Measurements from ENCODE around the gene SLC38A2.

The SLC38A2 gene

DNA sequence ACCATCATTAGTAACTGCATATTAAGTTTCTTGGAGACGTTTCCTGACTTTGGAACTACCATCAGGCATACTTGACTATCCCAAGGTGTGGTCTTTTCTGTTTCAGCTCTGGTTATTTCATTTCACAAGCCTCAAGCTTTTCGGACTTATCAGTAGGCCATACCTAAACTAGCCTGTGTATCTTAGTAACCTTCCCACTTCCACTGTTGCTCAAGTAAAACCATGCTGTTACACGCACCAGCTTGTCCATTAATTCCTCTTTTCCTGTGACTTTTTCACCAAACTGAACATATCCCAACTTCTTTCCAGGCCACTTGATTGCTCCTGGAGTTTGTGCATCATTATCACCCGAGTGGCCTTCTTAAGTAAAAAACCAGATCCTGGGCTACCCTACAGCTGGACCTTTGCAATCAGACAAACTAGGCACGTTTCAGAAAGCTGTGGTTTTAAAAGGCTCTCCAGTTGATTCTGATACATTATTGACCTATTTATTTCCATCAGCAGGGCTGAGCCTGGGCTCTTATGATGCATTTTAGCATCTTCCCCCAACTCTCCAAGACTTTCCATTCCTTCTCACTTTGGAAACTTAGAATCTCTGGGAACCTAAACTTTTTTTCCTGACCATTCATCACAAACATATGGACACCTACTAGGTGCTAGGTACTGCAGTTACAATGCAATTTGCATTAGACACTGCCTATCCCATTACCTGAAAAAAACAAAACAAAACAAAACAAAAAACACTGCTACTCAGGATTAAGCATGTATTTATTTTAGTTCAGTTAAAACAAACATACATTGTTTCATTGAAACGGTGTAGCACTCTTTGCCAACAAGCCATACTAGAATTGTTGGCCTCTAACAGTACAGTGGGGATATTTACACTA, 14.9 kb downstream of the SLC38A2 start:
- CTCF ChIA-PET: interaction anchor here (0.5 to 1.2 kb wide), 2 partner anchors 232 to 283 kb away, joined by 3 to 5 read pairs; no protein-coding TSS in a partner anchor
- POLR2A ChIA-PET (ENCODE audit: low non-redundant PET): interaction anchor here (0.9 to 1.5 kb wide), 2 partner anchors 89 to 233 kb away, joined by 4 to 7 read pairs; partner anchors contain the start of gene SLC38A1
- peak; percentile 38 for DNase-seq (ENCODE audit: low spot score)
- no peak overlapping the region for H3K27ac ChIP-seq
- TF ChIP-seq, protein P1, sequence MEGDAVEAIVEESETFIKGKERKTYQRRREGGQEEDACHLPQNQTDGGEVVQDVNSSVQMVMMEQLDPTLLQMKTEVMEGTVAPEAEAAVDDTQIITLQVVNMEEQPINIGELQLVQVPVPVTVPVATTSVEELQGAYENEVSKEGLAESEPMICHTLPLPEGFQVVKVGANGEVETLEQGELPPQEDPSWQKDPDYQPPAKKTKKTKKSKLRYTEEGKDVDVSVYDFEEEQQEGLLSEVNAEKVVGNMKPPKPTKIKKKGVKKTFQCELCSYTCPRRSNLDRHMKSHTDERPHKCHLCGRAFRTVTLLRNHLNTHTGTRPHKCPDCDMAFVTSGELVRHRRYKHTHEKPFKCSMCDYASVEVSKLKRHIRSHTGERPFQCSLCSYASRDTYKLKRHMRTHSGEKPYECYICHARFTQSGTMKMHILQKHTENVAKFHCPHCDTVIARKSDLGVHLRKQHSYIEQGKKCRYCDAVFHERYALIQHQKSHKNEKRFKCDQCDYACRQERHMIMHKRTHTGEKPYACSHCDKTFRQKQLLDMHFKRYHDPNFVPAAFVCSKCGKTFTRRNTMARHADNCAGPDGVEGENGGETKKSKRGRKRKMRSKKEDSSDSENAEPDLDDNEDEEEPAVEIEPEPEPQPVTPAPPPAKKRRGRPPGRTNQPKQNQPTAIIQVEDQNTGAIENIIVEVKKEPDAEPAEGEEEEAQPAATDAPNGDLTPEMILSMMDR (conservative IDR thresholded peaks at IDR 0.05; ENCODE audit: low read depth): no peak

DNA sequence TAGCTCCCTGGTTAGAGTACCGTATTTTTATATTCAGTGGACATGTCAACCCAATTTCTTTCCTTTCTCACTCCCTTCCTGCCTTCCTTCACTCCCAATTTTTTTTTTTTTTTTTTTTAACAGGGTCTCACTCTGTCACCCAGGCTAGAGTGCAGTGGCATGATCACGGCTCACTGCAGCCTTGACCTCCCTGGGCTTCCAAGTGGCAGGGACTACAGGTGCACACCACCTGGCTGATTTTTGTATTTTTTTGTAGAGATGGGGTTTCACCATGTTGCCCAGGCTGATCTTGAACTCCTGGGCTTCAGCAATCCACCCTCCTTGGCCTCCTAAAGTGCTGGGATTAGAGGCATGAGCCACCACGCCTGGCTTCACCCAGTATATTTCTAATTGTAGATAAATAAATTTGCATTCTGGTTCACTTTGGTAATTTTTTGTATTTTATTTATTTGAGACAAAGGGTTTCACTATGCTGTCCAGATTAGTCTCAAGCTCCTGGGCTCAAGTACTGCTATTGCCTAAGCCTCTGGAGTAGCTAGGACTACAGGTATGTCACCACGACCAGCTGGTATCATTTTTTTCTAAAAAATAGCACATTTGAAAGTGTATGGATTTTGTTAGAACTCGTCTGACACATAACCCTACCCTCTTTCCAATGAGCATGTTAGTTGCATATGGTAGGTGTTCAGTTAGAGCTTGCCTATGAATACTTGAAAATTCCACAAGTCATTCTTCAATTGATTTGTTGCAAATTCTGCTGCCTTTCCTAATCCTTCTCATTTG, 15.7 kb downstream of the SLC38A2 start:
- peak; percentile 23 for DNase-seq (ENCODE audit: low spot score)
- POLR2A ChIA-PET (ENCODE audit: low non-redundant PET): interaction anchor here (0.9 to 1.5 kb wide), 2 partner anchors 88 to 232 kb away, joined by 4 to 7 read pairs; partner anchors contain the start of gene SLC38A1
- TF ChIP-seq, protein P1 (conservative IDR thresholded peaks at IDR 0.05; ENCODE audit: low read depth): no peak
- H3K27ac ChIP-seq: peak overlapping the region; percentile 73
- CTCF ChIA-PET: interaction anchor here (0.5 to 1.2 kb wide), 5 partner anchors 96 to 542 kb away, joined by 3 to 5 read pairs (median 3); no protein-coding TSS in a partner anchor

DNA sequence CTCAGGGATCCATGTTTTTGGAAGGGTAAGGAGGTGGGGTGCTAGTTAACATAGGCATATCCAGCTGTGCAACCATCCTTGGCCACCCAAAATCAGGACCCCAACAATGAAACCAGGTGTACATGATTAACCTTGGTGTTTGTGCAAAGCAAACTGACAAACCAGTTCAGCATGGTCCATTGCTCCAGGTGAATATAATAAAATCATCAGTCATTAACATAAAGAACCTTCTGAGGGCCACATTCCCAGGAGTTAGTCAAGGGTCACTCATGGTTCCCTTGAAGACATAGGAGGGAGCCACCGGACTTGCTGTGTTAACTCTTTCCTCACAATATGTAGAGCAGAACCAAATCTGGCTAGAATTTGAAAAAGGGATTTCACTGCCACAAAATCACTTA, 17.8 kb downstream of the SLC38A2 start:
- TF ChIP-seq, protein P1 (conservative IDR thresholded peaks at IDR 0.05; ENCODE audit: low read depth): no peak
- POLR2A ChIA-PET (ENCODE audit: low non-redundant PET): interaction anchor here (0.9 kb wide), 1 partner anchor 229 kb away, joined by 4 read pairs; no protein-coding TSS in a partner anchor
- no peak for DNase-seq (ENCODE audit: low spot score)
- CTCF ChIA-PET: no interaction called here
- H3K27ac ChIP-seq: no peak overlapping the region

DNA sequence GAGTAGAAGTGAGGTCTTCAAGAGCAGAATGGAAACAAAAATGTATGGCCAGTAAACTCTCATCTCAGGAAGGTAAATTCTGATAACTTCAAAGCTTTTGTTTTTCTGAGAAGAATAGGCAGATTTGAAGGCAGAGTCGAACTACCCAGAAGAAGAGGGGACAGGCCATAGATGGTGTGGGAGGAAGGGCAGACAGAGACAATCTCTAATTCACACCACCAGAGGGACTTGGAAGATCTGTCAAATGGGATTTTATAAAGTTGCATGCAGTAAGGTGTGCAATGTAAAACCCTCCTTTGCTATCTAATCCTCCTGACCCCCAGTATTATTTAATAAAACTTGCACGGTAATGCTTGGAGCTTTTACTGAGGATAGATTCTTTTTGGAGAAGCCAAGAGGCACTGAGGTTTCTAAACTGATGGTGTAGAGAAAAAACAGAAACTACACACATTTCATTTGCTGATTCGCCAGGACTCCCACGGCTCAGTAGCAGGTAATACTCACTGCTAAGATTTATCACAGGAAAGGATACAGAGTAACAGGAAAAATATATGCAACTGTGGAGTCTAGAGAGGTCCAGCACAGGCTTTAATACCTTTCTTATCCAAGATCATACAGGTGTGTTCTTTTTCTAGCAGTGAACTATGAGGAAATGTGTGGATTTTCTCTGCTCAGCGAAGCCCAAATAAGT, 18.3 kb downstream of the SLC38A2 start:
- TF ChIP-seq, protein P1 (conservative IDR thresholded peaks at IDR 0.05; ENCODE audit: low read depth): no peak
- no peak overlapping the region for H3K27ac ChIP-seq
- CTCF ChIA-PET: interaction anchor here (0.6 to 1.3 kb wide), 6 partner anchors 91 to 1422 kb away, joined by 3 to 4 read pairs (median 3); no protein-coding TSS in a partner anchor
- no peak for DNase-seq (ENCODE audit: low spot score)
- POLR2A ChIA-PET (ENCODE audit: low non-redundant PET): no interaction called here

DNA sequence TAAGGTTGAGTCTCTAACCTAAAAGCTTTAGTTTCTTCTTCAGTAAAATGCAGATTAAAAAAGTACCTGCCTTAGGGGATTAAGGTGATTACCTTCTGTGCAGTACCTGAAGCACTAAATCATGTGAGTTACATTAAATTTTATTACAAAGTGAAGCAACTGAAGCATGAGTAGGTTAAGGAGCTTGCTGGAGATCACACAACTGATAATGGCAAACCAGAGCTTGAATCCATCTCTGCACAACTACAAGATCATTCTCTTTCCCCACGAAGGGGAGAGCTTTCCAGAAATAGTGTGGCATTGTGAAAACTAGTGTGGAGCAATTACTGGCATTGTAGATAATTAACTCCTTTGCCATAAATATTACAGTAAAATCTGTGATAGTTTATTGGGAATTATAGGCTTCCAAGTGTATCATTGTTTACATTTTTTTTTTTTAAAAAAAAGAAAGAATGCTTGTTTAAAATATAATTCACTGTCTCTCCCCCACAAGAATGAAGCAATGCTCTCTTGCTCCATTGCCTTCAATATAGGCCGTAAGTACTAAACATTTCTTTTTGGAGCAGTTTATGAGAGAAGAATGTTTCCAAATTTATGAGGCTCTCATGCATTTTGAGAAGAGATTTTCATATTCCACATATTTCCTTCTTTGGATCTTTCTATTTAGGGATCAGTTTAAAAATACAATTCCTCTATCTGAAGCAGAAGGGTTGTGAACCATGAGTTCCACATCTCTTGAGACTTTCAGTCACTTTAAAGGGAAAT, 20.5 kb downstream of the SLC38A2 start:
- TF ChIP-seq, protein P1 (conservative IDR thresholded peaks at IDR 0.05; ENCODE audit: low read depth): no peak
- POLR2A ChIA-PET (ENCODE audit: low non-redundant PET): no interaction called here
- no peak for DNase-seq (ENCODE audit: low spot score)
- CTCF ChIA-PET: interaction anchor here (0.6 to 0.7 kb wide), 2 partner anchors 157 to 649 kb away, joined by 3 read pairs; no protein-coding TSS in a partner anchor
- H3K27ac ChIP-seq: no peak overlapping the region
